T-cell (primary cell): ENCODE data around the gene SCN2A. TPM values are rescaled to one million over a fixed set of nuclear protein-coding genes. Genes with fewer than 3 reads are reported as not detected.

ENCODE experiments used
- ATAC-seq, 4 experiments: fragments of 200-7000 bp in 3 of 4; fragments of 150-1000 bp in 1 of 4; cut with Tn5 transposase; replicated peaks in 1 of 4; 1 replicate in 3 of 4; 2 replicates in 1 of 4; pipeline ENCODE4 v1.10.0; 2021; ENCODE audit warnings: moderate library complexity in 3 of 4, mild to moderate bottlenecking in 2 of 4, moderate number of reproducible peaks in 1 of 4
- CTCF ChIA-PET, 2 donors: fragments of 300-600 bp; sonication (Branson Sonifier 250); formaldehyde crosslinking; loops; one replicate each; lab custom pipeline; 2022; ENCODE audit warnings: antibody characterized with exemption in 2 of 2; lab: Charles Lee
- POLR2A ChIA-PET, 2 donors: fragments of 300-600 bp; sonication (Branson Sonifier 250); formaldehyde crosslinking; loops; one replicate each; lab custom pipeline; 2022; ENCODE audit warnings: antibody characterized with exemption in 2 of 2; lab: Charles Lee
- DNase-seq, 35 experiments: peaks; one replicate each; pipeline versions ENCODE4 v3.0.0 to v3.0.0-alpha.2; 2013 to 2023
- H3K27ac ChIP-seq: one replicate; pipeline ENCODE4 v1.5.1; 2013; ENCODE audit warnings: low read length
- H3K27me3 ChIP-seq, 2 experiments: replicated peaks in 1 of 2; 1 replicate in 1 of 2; 2 replicates in 1 of 2; pipeline versions ENCODE4 v1.6.1 to v1.7.0; 2013; ENCODE audit warnings: low read length in 1 of 2, mixed read lengths in 1 of 2; ENCODE audit not compliant: control insufficient read depth in 2 of 2, insufficient read depth in 2 of 2; ENCODE audit errors: extremely low read depth in 1 of 2
- H3K36me3 ChIP-seq, 2 donors: 1 replicate in 1 of 2; 2 replicates in 1 of 2; pipeline versions ENCODE4 v1.6.1 to v1.7.0; 2013; ENCODE audit warnings: low read length in 1 of 2; ENCODE audit not compliant: control insufficient read depth in 2 of 2, insufficient read depth in 1 of 2; ENCODE audit errors: extremely low read depth in 1 of 2
- H3K4me1 ChIP-seq, 2 experiments: 1 replicate in 1 of 2; 2 replicates in 1 of 2; pipeline versions ENCODE4 v1.6.1 to v1.7.0; 2013; ENCODE audit warnings: low read length in 2 of 2, mixed read lengths in 1 of 2; ENCODE audit not compliant: insufficient read depth in 2 of 2, control insufficient read depth in 1 of 2; ENCODE audit errors: extremely low read depth in 1 of 2
- H3K4me3 ChIP-seq, 2 donors: 1 replicate in 1 of 2; 2 replicates in 1 of 2; pipeline versions ENCODE4 v1.5.1 to v1.7.0; 2013; ENCODE audit warnings: mild to moderate bottlenecking in 2 of 2, low read length in 1 of 2, moderate library complexity in 1 of 2; ENCODE audit not compliant: control insufficient read depth in 1 of 2; ENCODE audit errors: extremely low read depth in 1 of 2
- H3K9me3 ChIP-seq: 2 replicates; pipeline ENCODE4 v1.7.0; 2013
- H3K27ac Mint-ChIP-seq, 2 donors: one replicate each; pipeline ENCODE4 v1.8.0; 2020 to 2021; ENCODE audit warnings: mild to moderate bottlenecking in 2 of 2, mixed read lengths in 2 of 2
- H3K27me3 Mint-ChIP-seq, 2 donors: one replicate each; pipeline ENCODE4 v1.8.0; 2021 to 2022; ENCODE audit warnings: mixed read lengths in 2 of 2
- H3K36me3 Mint-ChIP-seq: one replicate; pipeline ENCODE4 v1.8.0; 2021; ENCODE audit warnings: mixed read lengths
- H3K4me1 Mint-ChIP-seq, 3 donors: one replicate each; pipeline ENCODE4 v1.8.0; 2020 to 2022; ENCODE audit warnings: mixed read lengths in 3 of 3, mild to moderate bottlenecking in 1 of 3
- H3K4me3 Mint-ChIP-seq, 3 donors: one replicate each; pipeline ENCODE4 v1.8.0; 2020 to 2022; ENCODE audit warnings: mild to moderate bottlenecking in 3 of 3, mixed read lengths in 3 of 3, moderate library complexity in 3 of 3
- H3K9me3 Mint-ChIP-seq, 3 donors: one replicate each; pipeline ENCODE4 v1.8.0; 2020 to 2022; ENCODE audit warnings: mixed read lengths in 3 of 3
- WGBS: methylation state at CpG from one replicate; pipeline ENCODE4 v1.1.5; 2013; ENCODE audit warnings: missing lambda C conversion rate; ENCODE audit not compliant: insufficient coverage; 5-methylcytosine and 5-hydroxymethylcytosine counted together
- total RNA-seq, 35 experiments: library from RNA in 6 of 35; stranded (reverse) in 6 of 35; fragments of 120-200 nt in 1 of 35; gene quantifications; one replicate each; pipeline versions ENCODE4 v1.2.1 to v1.2.4 and lab custom pipeline; 2013 to 2026

The SCN2A gene
- total RNA-seq, 5 donors from 2014 or later (not counting 1 experiment from before 2014, with no cell fraction given) = not detected

GRCh38 chr2:165240916-165241315, 1.7 kb downstream of the SCN2A start:
- H3K9me3 ChIP-seq = no peaks in the 10 kb centered on the region
- H3K27me3 Mint-ChIP-seq = peaks cover 0 to 7% of the 10 kb centered on the region in 2 donors
- no peaks in the 10 kb centered on the region for H3K4me1 ChIP-seq
- no peak overlapping the region for H3K27ac ChIP-seq
- H3K4me1 Mint-ChIP-seq = no peaks in the 10 kb centered on the region
- WGBS = no CpG with 5 or more reads among the region's 2 CpGs
- H3K4me3 ChIP-seq = no peak overlapping the region
- no peak overlapping the region for H3K4me3 Mint-ChIP-seq
- ATAC-seq = no peak
- H3K27ac Mint-ChIP-seq = no peak overlapping the region
- no peaks in the 10 kb centered on the region for H3K27me3 ChIP-seq
- ChIA-PET CTCF (no interaction called here), POLR2A (no interaction called here)
- DNase-seq = no peak
- no peaks in the 10 kb centered on the region for H3K36me3 Mint-ChIP-seq
- H3K9me3 Mint-ChIP-seq = no peaks in the 10 kb centered on the region
- no peaks in the 10 kb centered on the region for H3K36me3 ChIP-seq

GRCh38 chr2:165245081-165245793, 6.0 kb downstream of the SCN2A start:
- ChIA-PET CTCF (interaction anchor here in 1 of 2 donors (0.6 kb wide), 1 partner anchor 10 kb away, joined by 6 read pairs; no protein-coding TSS in a partner anchor), POLR2A (no interaction called here)
- no CpG with 5 or more reads among the region's 5 CpGs for WGBS
- Histone ChIP-seq H3K36me3 (no peaks in the 10 kb centered on the region), H3K27me3 (no peaks in the 10 kb centered on the region), H3K27ac (no peak overlapping the region), H3K4me1 (no peaks in the 10 kb centered on the region), H3K9me3 (no peaks in the 10 kb centered on the region), H3K4me3 (no peak overlapping the region)
- H3K27ac Mint-ChIP-seq = no peak overlapping the region
- H3K9me3 Mint-ChIP-seq = no peaks in the 10 kb centered on the region
- H3K36me3 Mint-ChIP-seq = no peaks in the 10 kb centered on the region
- peaks cover 0 to 7% of the 10 kb centered on the region in 2 donors for H3K27me3 Mint-ChIP-seq
- H3K4me1 Mint-ChIP-seq = no peaks in the 10 kb centered on the region
- ATAC-seq = no peak
- no peak for DNase-seq
- no peak overlapping the region for H3K4me3 Mint-ChIP-seq

GRCh38 chr2:165248238-165248637, 9.0 kb downstream of the SCN2A start:
- ChIA-PET POLR2A (no interaction called here), CTCF (interaction anchor here in 1 of 2 donors (0.8 kb wide), 1 partner anchor 9 kb away, joined by 3 read pairs; the partner anchor contains the start of gene SCN2A)
- no peak overlapping the region for H3K4me3 Mint-ChIP-seq

GRCh38 chr2:165251366-165251765, 12.2 kb downstream of the SCN2A start:
- no peaks in the 10 kb centered on the region for H3K27me3 Mint-ChIP-seq
- no peaks in the 10 kb centered on the region for H3K36me3 Mint-ChIP-seq
- H3K4me3 Mint-ChIP-seq = no peak overlapping the region
- Histone ChIP-seq H3K27ac (no peak overlapping the region), H3K27me3 (no peaks in the 10 kb centered on the region), H3K4me1 (no peaks in the 10 kb centered on the region), H3K36me3 (no peaks in the 10 kb centered on the region), H3K9me3 (no peaks in the 10 kb centered on the region), H3K4me3 (no peak overlapping the region)
- ATAC-seq (no peak), DNase-seq (no peak)
- no peak overlapping the region for H3K27ac Mint-ChIP-seq
- H3K9me3 Mint-ChIP-seq = no peaks in the 10 kb centered on the region
- no CpG with 5 or more reads among the region's 4 CpGs for WGBS
- CTCF ChIA-PET = no interaction called here
- POLR2A ChIA-PET = no interaction called here
- no peaks in the 10 kb centered on the region for H3K4me1 Mint-ChIP-seq

More at GRCh38 chr2:165248238-165248637, 9.0 kb downstream of the SCN2A start:
- no peaks in the 10 kb centered on the region for H3K9me3 Mint-ChIP-seq
- no peaks in the 10 kb centered on the region for H3K36me3 Mint-ChIP-seq
- H3K27me3 ChIP-seq = no peaks in the 10 kb centered on the region
- H3K27ac Mint-ChIP-seq = no peak overlapping the region
- peaks cover 0 to 3% of the 10 kb centered on the region in 2 donors for H3K27me3 Mint-ChIP-seq
- H3K4me1 Mint-ChIP-seq = no peaks in the 10 kb centered on the region
- no peak for ATAC-seq
- no peak overlapping the region for H3K27ac ChIP-seq
- DNase-seq = no peak
- H3K4me3 ChIP-seq = no peak overlapping the region
- no peaks in the 10 kb centered on the region for H3K36me3 ChIP-seq
- WGBS = 48% methylated on average over 2 of the region's 2 CpGs
- no peaks in the 10 kb centered on the region for H3K4me1 ChIP-seq
- H3K9me3 ChIP-seq = no peaks in the 10 kb centered on the region

- H3K36me3 ChIP-seq = no peaks in the 10 kb centered on the region
- Mint-ChIP-seq H3K4me1 (no peaks in the 10 kb centered on the region), H3K9me3 (no peaks in the 10 kb centered on the region), H3K4me3 (no peak overlapping the region), H3K36me3 (no peaks in the 10 kb centered on the region), H3K27me3 (no peaks in the 10 kb centered on the region), H3K27ac (no peak overlapping the region)
- H3K9me3 ChIP-seq = no peaks in the 10 kb centered on the region
- no peaks in the 10 kb centered on the region for H3K27me3 ChIP-seq
- no peak overlapping the region for H3K4me3 ChIP-seq
- ATAC-seq (no peak), DNase-seq (no peak)
- ChIA-PET CTCF (no interaction called here), POLR2A (no interaction called here)
- H3K4me1 ChIP-seq = no peaks in the 10 kb centered on the region
- no peak overlapping the region for H3K27ac ChIP-seq
These were observed 14.0 kb downstream of the SCN2A start for GRCh38 chr2:165253178-165253577.

- WGBS = no CpG with 5 or more reads among the region's 2 CpGs
- Mint-ChIP-seq H3K27ac (no peak overlapping the region), H3K4me1 (no peaks in the 10 kb centered on the region), H3K27me3 (peaks cover 2 to 6% of the 10 kb centered on the region in 2 donors), H3K36me3 (no peaks in the 10 kb centered on the region), H3K9me3 (peaks cover 0 to 4% (median 3%) of the 10 kb centered on the region in 3 donors), H3K4me3 (no peak overlapping the region)
- ATAC-seq (no peak), DNase-seq (no peak)
- H3K4me1 ChIP-seq = no peaks in the 10 kb centered on the region
- H3K27ac ChIP-seq = no peak overlapping the region
- H3K4me3 ChIP-seq = no peak overlapping the region
- ChIA-PET POLR2A (no interaction called here), CTCF (interaction anchor here in 1 of 2 donors (0.6 kb wide), 1 partner anchor 175 kb away, joined by 3 read pairs; no protein-coding TSS in a partner anchor)
- no peaks in the 10 kb centered on the region for H3K27me3 ChIP-seq
- no peaks in the 10 kb centered on the region for H3K36me3 ChIP-seq
- no peaks in the 10 kb centered on the region for H3K9me3 ChIP-seq
These were observed 17.4 kb downstream of the SCN2A start for GRCh38 chr2:165256618-165257017.
